ENCODE results near the gene LAMB4. TPM values are rescaled to one million over a fixed set of nuclear protein-coding genes. Genes with fewer than 3 reads are reported as not detected.
A peak's percentile ranks its signal among the peaks of the same experiment; 100 is the strongest.

The LAMB4 gene
- total RNA-seq, 2 donors from 2014 or later, result 0.26 to 2.0 TPM

GRCh38 chr7:108010377-108010776 lies 119.8 kb downstream of the LAMB4 start:
- DNase-seq, result no peak
- Histone ChIP-seq H3K36me3 (replicated peaks in 1 of 2; ENCODE audit: insufficient read depth in 1 of 2, low read depth in 2 of 2) (no peaks in the 10 kb centered on the region), H3K27me3 (no peaks in the 10 kb centered on the region), H3K4me3 (no peak overlapping the region), H3K27ac (peak overlapping the region; percentile 2 to 78 (median 62)), H3K9me3 (no peaks in the 10 kb centered on the region), H3K4me1 (peaks cover 49% of the 10 kb centered on the region)
- peak; percentile 77 for ATAC-seq
- intact Hi-C loops (cut with DNase I), result no loop called here
- WGBS, 2 donors, result 18 to 23% methylated on average over 1 of the region's 1 CpG
- TF ChIP-seq CTCF (IDR thresholded peaks at IDR 0.05), result no peak
- TF ChIP-seq POLR2A (IDR thresholded peaks at IDR 0.05), result no peak

- no peak for ATAC-seq
Measured at GRCh38 chr7:108009873-108010272, 120.3 kb downstream of the LAMB4 start.

GRCh38 chr7:108008827-108009226 lies 121.3 kb downstream of the LAMB4 start:
- DNase-seq (no peak), ATAC-seq (no peak)
- H3K4me3 ChIP-seq, result no peak overlapping the region
- no peak for TF ChIP-seq CTCF (IDR thresholded peaks at IDR 0.05)
- no peak for TF ChIP-seq POLR2A (IDR thresholded peaks at IDR 0.05)
- intact Hi-C loops (cut with DNase I), result no loop called here
- H3K9me3 ChIP-seq, result no peaks in the 10 kb centered on the region
- H3K27ac ChIP-seq, result no peak overlapping the region
- H3K4me1 ChIP-seq, result peaks cover 49% of the 10 kb centered on the region
- H3K36me3 ChIP-seq (replicated peaks in 1 of 2; ENCODE audit: insufficient read depth in 1 of 2, low read depth in 2 of 2), result no peaks in the 10 kb centered on the region
- no peaks in the 10 kb centered on the region for H3K27me3 ChIP-seq

More at GRCh38 chr7:108009873-108010272, 120.3 kb downstream of the LAMB4 start:
- TF ChIP-seq POLR2A (IDR thresholded peaks at IDR 0.05), result no peak
- TF ChIP-seq CTCF (IDR thresholded peaks at IDR 0.05), result no peak
- Histone ChIP-seq H3K27me3 (no peaks in the 10 kb centered on the region), H3K27ac (peak overlapping the region in 2 of 4 donors; percentile 46 to 78), H3K4me3 (no peak overlapping the region), H3K4me1 (peaks cover 49% of the 10 kb centered on the region), H3K9me3 (no peaks in the 10 kb centered on the region), H3K36me3 (replicated peaks in 1 of 2; ENCODE audit: insufficient read depth in 1 of 2, low read depth in 2 of 2) (no peaks in the 10 kb centered on the region)
- intact Hi-C loops (cut with DNase I), result no loop called here
- WGBS, 2 donors, result 88 to 91% methylated on average over 4 of the region's 4 CpGs
- no peak for DNase-seq

- DNase-seq, result no peak
- no peaks in the 10 kb centered on the region for H3K9me3 ChIP-seq
- ATAC-seq, result no peak
- H3K36me3 ChIP-seq (replicated peaks in 1 of 2; ENCODE audit: insufficient read depth in 1 of 2, low read depth in 2 of 2), result no peaks in the 10 kb centered on the region
- WGBS, 2 donors, result 86% methylated on average over 4 of the region's 4 CpGs
- intact Hi-C loops (cut with DNase I), result no loop called here
- no peaks in the 10 kb centered on the region for H3K27me3 ChIP-seq
- TF ChIP-seq POLR2A (IDR thresholded peaks at IDR 0.05), result no peak
- TF ChIP-seq CTCF (IDR thresholded peaks at IDR 0.05), result no peak
- H3K4me3 ChIP-seq, result no peak overlapping the region
- H3K4me1 ChIP-seq, result peaks cover 54% of the 10 kb centered on the region
- H3K27ac ChIP-seq, result no peak overlapping the region
Measured at GRCh38 chr7:108008240-108008639, 121.9 kb downstream of the LAMB4 start.

GRCh38 chr7:108007762-108008161 lies 122.4 kb downstream of the LAMB4 start:
- Histone ChIP-seq H3K4me3 (no peak overlapping the region), H3K27ac (peak overlapping the region in 1 of 4 donors; percentile 2), H3K36me3 (replicated peaks in 1 of 2; ENCODE audit: insufficient read depth in 1 of 2, low read depth in 2 of 2) (no peaks in the 10 kb centered on the region), H3K27me3 (no peaks in the 10 kb centered on the region), H3K4me1 (peaks cover 51% of the 10 kb centered on the region), H3K9me3 (no peaks in the 10 kb centered on the region)
- DNase-seq (no peak), ATAC-seq (no peak)
- TF ChIP-seq CTCF (IDR thresholded peaks at IDR 0.05), result no peak
- TF ChIP-seq POLR2A (IDR thresholded peaks at IDR 0.05), result no peak
- intact Hi-C loops (cut with DNase I), result no loop called here
- 38% methylated on average over 3 of the region's 3 CpGs for WGBS, 2 donors

Data from body of pancreas (tissue), 4 donors.